ENCODE measurements around the gene SOX6. TPM values are rescaled to one million over a fixed set of nuclear protein-coding genes. Genes with fewer than 3 reads are reported as not detected.

The SOX6 gene
- total RNA-seq, 1 experiment from 2014 or later, result not detected

GRCh38 chr11:16126362-16126761, 230.0 kb downstream of the SOX6 start:
- no peaks in the 10 kb centered on the region for H3K9me3 ChIP-seq (ENCODE audit: control insufficient read depth, low read depth, low read length)
- H4K20me1 ChIP-seq (ENCODE audit: control insufficient read depth, insufficient read depth, insufficient read length), result no peaks in the 10 kb centered on the region
- H3K9me3 Mint-ChIP-seq, result no peaks in the 10 kb centered on the region
- no peaks in the 10 kb centered on the region for H3K79me1 ChIP-seq (ENCODE audit: insufficient read depth, low read depth, low read length, poor library complexity, severe bottlenecking)
- no peak overlapping the region for H3K27ac ChIP-seq (ENCODE audit: insufficient read length, low read depth, low read length)
- H3K14ac ChIP-seq (ENCODE audit: insufficient read depth, low read length), result no peak overlapping the region
- no peak for DNase-seq
- no peak overlapping the region for H3K4ac ChIP-seq (ENCODE audit: low read depth, low read length)
- no peak overlapping the region for H3K4me3 Mint-ChIP-seq
- no peak overlapping the region for H4K91ac ChIP-seq (ENCODE audit: insufficient read length, low read depth, low read length)
- no peaks in the 10 kb centered on the region for H3K4me1 ChIP-seq (ENCODE audit: insufficient read depth, low read length)
- H4K5ac ChIP-seq (ENCODE audit: insufficient read length, low read depth, low read length), result no peak overlapping the region
- H2BK12ac ChIP-seq (ENCODE audit: insufficient read length, low read depth, low read length), result no peak overlapping the region
- no peak overlapping the region for H2AK5ac ChIP-seq (ENCODE audit: insufficient read length, low read length)
- H2BK120ac ChIP-seq (ENCODE audit: low read depth, low read length, poor library complexity, severe bottlenecking), result no peak overlapping the region
- no peak overlapping the region for H2BK15ac ChIP-seq (ENCODE audit: low read depth, low read length)
- no peak overlapping the region for H4K8ac ChIP-seq (replicated peaks; ENCODE audit: insufficient read length, low read depth, low read length)
- no peak overlapping the region for H2BK5ac ChIP-seq (ENCODE audit: insufficient read length, low read length)
- no peaks in the 10 kb centered on the region for H3K79me2 ChIP-seq (ENCODE audit: insufficient read depth, low read length)
- peaks cover 4 to 7% of the 10 kb centered on the region in 2 experiments for H3K4me1 Mint-ChIP-seq
- no peak overlapping the region for H3K9ac ChIP-seq (ENCODE audit: extremely low read depth, insufficient read length, low read length)
- H3T11ph ChIP-seq (ENCODE audit: low read length), result no peak overlapping the region
- no peaks in the 10 kb centered on the region for H3K36me3 Mint-ChIP-seq (ENCODE audit: insufficient read depth in 1 of 3, low read depth in 3 of 3)
- TF ChIP-seq CTCF (conservative IDR thresholded peaks at IDR 0.05), result no peak
- no peaks in the 10 kb centered on the region for H3K23me2 ChIP-seq (ENCODE audit: insufficient read length, low read depth, low read length, poor library complexity, severe bottlenecking)
- no peak overlapping the region for H3K23ac ChIP-seq (ENCODE audit: insufficient read length, low read depth, low read length)
- H2AFZ ChIP-seq (ENCODE audit: low read length), result no peak overlapping the region
- no peak overlapping the region for H2BK20ac ChIP-seq (ENCODE audit: low read depth, low read length, poor library complexity, severe bottlenecking)
- no peaks in the 10 kb centered on the region for H3K27me3 ChIP-seq (ENCODE audit: insufficient read depth, low read length)
- H3K27ac Mint-ChIP-seq, result no peak overlapping the region
- H3K18ac ChIP-seq (ENCODE audit: insufficient read length, low read depth, low read length), result no peak overlapping the region
- H3K56ac ChIP-seq (ENCODE audit: insufficient read length, low read depth, low read length), result no peak overlapping the region
- no peak overlapping the region for H3K4me2 ChIP-seq (ENCODE audit: insufficient read depth, insufficient read length, low read length)
- no peaks in the 10 kb centered on the region for H3K27me3 Mint-ChIP-seq (ENCODE audit: low read depth)
